GM18868 (cell line): Measurements from ENCODE around the gene IQCK.
"Not testable (repeated sequence)": the region's sequence is repeated elsewhere in the genome, so short reads cannot be mapped to it uniquely, and the experiment has no call there.

Experiments used
- ATAC-seq: cut with Tn5 transposase; IDR thresholded peaks from one replicate; pipeline ENCODE4 v1.9.1; 2021; ENCODE audit warnings: mild to moderate bottlenecking, moderate library complexity; ENCODE audit not compliant: unreplicated experiment

The IQCK gene, protein sequence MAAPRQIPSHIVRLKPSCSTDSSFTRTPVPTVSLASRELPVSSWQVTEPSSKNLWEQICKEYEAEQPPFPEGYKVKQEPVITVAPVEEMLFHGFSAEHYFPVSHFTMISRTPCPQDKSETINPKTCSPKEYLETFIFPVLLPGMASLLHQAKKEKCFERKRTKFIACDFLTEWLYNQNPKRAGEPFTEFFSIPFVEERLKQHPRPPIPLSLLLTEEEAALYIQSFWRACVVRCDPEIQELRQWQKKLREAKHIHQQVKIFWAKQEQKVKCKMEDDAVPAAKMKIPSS

DNA sequence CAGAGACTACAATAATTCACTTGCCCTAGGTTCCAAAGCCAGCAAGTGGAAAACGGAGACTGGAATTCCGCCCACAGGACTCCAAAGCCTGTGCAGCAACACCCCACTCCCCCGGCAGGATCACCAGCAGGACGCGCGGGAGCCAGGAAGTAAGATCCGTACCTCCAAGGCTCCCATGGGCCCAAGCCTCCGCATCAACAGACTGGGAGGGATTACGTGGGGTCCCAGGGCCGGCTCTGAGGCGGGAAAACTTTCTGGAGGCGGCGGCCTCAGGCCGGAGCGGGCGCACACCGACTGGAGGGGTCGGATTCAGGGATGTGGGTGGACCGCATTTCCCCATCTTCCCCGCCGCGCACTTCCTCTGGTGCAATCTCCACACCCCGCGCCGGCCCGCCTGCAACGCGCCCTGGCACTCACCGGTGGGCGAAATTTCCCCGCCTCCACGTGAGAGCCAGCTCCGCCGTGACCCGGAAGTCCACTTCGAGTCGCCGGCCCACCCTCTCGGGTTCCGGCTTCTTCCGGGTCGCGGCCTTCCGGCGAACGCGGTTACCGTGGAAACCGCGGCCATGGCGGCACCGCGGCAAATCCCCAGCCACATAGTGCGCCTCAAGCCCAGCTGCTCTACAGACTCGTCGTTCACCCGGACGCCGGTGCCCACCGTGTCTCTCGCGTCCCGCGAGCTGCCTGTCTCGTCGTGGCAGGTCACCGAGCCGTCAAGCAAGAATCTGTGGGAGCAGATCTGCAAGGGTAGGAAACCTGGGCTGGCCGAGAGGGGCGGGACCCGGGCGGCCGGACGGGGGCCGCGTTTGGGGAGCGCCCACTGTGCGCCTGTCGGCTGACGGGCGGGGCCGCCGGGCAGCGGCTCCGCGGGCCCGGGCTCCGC is at the start of gene IQCK, which contains the start of gene KNOP1:
TSS of gene IQCK (plus strand) at position 531 of the 883 bp plus-strand sequence. CDS start at position 567, 36 bp downstream.
TSS of gene KNOP1 (minus strand) at position 487 of the 883 bp plus-strand sequence. CDS start 3,192 bp downstream, outside the sequence.
- peak; percentile 93 for ATAC-seq

DNA sequence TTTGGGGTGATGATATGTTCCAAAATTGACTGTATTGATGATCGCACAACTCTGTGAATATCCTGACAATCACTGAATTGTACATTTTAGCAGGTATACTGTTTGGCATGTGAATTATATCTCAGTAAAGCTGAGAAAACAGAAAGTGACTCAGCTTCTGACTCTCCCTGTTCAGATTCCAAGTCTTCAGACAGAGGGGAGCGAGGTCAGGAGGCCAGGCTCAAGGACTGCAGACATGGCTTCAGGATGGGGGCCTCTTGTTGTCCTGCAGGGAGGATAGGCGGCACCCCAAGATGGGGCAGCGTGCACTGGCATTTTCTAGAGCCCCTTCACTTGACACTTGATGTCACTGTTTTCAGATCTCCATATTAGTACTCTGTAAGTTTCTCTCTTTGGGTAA is 45.7 kb upstream of the IQCK start:
- no peak for ATAC-seq

DNA sequence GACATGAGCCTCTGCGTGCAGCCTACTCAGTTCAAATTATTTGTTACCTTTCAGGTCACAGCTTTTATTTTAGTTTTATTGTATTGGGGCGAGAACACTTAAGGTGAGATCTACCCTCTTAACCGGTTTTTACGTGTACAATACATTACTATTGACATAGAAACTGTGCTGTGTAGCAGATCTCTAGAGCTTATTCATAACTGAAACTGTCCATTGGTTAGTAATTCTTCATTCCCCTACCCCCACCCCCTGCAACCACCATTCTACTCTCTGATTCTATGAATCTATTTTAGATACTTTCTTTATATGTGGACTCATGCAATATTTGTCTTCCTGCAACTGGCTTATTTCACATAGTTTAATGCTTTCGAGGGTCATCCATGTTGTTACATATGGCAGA is 43.6 kb upstream of the IQCK start:
- ATAC-seq: no peak

- ATAC-seq: no peak
Observed at GRCh38 chr16:19677402-19677801, 40.7 kb upstream of the IQCK start.

DNA sequence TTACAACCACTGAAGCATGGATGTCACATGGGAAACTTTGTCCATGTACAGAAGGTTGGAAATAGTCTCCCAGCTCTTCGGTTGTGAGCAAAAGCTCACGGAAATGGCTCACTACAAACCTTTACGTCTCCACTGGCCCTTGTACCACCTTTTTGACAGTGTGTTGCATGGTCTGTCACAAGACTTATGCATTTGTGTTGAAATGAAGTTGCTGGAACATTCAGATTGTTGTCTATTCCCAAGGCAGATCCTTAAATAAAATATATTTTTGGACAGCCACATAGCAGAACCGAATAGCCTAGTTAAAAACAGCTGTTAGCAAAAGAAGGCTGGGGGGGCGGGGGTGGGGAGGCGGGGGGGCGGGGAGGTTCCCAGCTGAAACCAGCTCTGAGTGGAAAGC is 39.3 kb upstream of the IQCK start:
- ATAC-seq: no peak

DNA sequence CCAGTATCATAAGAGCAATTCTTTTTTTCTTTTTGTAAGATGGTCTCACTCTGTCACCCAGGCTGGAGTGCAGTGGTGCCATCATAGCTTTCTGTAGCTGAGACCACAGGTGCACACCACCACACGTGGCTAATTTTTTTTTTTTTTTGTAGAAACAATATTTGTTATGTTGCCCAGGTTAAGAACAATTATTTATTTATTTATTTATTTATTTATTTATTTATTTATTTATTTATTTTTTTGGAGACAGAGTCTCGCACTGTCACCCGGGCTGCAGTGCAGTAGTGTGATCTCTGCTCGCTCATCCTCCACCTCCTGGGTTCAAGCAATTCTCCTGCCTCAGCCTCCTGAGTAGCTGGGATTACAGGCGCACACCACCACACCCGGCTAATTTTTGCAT is 38.8 kb upstream of the IQCK start:
- not testable (repeated sequence) for ATAC-seq

- ATAC-seq: no peak
Observed at GRCh38 chr16:19680881-19681340, 37.2 kb upstream of the IQCK start.

GRCh38 chr16:19681637-19682036 is 36.4 kb upstream of the IQCK start:
- ATAC-seq: no peak

DNA sequence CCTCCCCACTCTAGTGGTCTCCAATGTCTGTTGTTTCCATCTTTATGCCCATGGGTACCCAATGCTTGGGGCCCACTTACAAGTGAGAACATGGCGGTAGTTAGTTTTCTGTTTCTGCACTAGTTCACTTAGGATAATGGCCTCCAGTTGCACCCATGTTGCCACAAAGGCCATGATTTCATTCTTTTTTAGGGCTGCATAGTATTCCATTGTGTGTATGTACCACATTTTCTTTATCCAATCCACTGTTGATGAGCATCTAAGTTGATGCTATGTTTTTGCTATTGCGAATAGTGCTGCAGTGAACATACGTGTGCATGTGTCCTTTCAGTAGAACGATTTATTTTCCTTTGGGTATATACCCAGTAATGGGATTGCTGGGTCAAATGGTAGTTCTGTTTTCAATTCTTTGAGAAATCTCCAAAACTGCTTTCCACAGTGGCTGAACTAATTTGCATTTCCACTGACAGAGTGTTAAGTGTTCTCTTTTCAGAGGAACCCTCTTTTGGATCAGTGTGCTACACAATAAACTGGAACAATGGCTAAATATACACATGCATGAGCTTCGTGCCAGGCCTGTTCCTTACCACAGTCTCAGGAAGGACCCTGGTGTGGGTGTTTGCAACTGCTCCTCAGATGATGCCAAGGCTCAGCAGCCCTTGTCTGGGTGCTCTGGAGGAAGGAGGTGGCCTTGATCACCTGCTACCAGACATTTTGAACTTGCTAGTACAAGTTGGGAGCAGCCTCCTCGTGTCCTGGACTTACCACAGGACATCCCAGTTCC is 34.4 kb upstream of the IQCK start:
- no peak for ATAC-seq

DNA sequence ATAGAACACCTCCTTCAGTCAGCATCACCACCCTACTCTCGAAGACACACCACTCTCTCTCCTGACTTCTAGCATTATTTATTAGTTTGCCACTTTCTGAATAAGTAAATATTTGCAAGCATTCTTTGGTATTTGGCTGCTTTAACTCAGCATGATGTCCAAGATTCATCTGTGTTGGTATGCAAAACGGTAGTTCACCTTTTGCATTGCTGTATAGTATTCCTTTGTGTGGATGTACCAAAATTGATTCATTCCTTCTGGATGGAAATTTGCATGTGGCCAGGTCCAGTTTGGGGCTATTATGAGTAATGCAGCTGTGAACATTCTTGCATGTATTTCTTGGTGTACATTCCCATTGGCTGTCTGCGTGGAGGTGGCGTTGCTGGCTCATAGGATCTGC is 32.9 kb upstream of the IQCK start:
- no peak for ATAC-seq

DNA sequence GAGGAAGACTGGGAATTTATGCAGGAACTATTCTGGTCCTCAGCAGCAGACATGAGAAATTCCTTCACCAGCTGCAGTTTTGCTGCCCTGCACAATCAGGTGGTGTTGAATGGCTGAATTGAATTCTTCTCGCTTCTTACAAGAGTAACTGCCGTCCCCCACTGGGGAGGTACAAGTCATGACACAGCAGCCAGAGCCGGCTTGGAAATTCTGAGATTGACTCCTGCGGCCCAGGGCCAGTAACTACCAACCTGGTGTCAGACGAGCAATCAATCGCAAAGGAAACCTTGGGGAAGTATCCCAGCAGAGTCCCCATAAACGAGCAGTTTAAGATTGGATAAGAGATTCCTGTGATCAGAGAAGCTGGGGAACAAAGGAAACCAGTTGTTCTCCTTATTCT is 30.8 kb upstream of the IQCK start:
- ATAC-seq: no peak

- ATAC-seq: no peak
Observed at GRCh38 chr16:19688396-19689024, 29.6 kb upstream of the IQCK start.

DNA sequence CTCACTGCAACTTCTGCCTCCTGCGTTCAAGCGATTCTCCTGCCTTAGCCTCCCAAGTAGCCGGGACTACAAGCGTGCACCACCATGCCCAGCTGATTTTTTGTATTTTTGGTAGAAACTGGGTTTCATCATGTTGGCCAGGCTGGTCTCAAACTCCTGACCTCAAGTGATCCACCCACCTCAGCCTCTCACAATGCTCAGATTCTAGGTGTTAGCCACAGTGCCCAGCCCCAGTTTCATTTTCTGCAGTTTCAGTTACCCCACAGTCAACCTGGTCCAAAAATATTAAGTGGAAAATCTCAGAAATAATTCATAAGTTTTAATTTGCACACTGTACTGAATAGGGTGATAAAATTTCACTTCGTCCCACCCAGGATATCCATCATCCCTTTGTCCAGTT is 28.7 kb upstream of the IQCK start:
- no peak for ATAC-seq

GRCh38 chr16:19690196-19690595 is 27.9 kb upstream of the IQCK start:
- ATAC-seq: no peak

DNA sequence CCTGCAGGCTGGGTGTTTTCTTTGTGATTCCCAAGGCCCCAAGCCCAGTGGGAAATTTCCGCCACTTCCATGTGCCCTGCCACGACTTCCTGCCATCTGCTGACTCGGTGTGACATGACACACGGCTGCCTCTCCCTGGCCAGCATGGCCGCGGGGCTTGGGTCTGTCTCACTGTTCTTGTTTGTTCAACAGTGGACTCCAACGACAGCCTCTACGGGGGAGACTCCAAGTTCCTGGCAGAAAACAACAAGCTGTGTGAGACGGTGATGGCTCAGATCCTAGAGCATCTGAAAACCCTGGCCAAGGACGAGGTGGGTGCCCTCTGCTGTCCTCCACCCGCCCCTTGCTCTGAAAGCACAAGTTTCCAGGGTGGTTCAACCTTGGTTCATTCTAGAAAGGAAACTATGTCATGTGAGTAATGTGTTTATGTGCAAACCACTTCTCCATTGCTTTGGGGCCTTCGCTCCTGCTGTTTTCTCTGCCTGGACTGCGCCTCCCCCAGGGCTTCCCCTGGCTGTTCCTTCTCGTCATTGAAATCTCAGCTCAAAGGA is 26.8 kb upstream of the IQCK start:
- no peak for ATAC-seq

- ATAC-seq: no peak
Observed at GRCh38 chr16:19694989-19695388, 23.1 kb upstream of the IQCK start.

DNA sequence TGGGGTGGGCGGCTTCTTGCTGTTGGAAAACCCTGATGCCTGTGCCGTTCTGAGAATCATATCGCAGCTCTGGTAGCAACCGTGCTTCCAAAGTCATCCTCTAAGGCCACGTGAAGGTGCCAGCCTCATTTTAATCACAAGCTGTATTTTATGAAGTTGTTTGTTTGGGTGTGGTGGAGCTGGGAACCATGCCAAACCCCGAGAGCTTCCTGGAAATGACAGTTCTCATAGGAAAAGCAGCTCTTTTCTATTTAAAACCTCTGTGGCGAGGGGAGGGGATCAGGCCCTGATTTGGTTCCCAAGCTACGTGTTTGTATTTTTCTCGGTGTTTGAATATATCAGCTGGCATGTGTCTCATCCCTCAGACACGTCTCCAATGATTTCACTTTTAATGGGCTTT is 21.7 kb upstream of the IQCK start:
- no peak for ATAC-seq

DNA sequence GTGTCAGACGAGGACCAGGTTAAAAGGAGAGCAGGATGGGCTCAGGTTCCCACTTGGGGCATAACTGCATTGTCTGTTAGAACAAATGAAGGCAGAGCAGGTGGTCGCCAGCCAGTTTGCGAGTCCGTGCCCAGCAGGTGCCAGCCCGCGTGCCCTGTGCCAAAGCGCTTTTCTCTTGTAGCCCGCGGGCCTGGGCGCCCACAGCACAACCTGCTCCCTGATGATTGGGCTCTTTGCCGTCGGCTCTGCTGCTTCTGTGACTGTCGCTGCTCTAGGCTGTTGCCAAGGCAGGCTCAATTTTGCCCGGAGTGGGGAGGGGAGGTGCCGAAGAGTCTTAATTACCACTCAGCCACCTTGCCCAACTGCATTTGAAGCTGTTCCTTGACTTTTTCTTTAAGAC is 21.1 kb upstream of the IQCK start:
- no peak for ATAC-seq

DNA sequence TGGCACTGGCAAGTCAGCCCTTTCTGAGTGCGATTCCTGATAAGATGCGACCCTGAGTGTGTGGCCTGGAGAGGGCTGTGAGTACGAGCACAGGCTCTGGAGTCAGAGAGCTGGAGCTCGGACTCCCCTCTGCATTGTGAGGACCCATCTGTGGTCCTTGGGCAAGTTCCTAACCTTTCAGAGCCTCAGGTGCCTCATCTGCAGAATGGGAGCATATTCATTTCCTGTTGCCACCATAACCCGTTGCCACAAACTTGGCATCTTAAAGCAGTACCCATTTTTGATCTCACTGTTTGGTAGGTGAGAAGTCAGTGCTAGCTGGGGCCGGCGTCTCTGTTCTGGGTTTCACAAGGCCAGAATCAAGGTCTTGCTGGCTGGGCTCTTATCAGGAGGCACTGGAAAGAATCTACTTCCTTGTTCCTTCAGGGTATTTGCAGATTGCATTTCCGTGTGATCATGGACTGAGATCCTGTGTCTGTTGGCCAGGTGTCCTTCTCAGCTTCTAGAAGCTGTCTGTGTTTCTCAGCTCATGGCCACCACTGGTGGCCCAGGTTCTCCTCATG is 20.2 kb upstream of the IQCK start:
- no peak for ATAC-seq
